OCI-LY7 (cell line): ENCODE results near the gene EGFL8.

Source experiments
- EZH2phosphoT487 ChIP-seq: fragments of 200-600 bp; sonication (generic); IDR thresholded peaks from 2 replicates; pipeline ENCODE4 v1.6.1; 2018; ENCODE audit warnings: low read depth, borderline replicate concordance, mild to moderate bottlenecking, mixed run types, antibody characterized with exemption, low read length, moderate library complexity, mixed read lengths
- TF ChIP-seq, protein P1 (sequence below): fragments of 200-600 bp; sonication (generic); conservative IDR thresholded peaks from 2 replicates; pipeline ENCODE4 v1.5.1; 2014; ENCODE audit warnings: mild to moderate bottlenecking, antibody characterized with exemption, low read length, moderate library complexity, mixed read lengths

DNA sequence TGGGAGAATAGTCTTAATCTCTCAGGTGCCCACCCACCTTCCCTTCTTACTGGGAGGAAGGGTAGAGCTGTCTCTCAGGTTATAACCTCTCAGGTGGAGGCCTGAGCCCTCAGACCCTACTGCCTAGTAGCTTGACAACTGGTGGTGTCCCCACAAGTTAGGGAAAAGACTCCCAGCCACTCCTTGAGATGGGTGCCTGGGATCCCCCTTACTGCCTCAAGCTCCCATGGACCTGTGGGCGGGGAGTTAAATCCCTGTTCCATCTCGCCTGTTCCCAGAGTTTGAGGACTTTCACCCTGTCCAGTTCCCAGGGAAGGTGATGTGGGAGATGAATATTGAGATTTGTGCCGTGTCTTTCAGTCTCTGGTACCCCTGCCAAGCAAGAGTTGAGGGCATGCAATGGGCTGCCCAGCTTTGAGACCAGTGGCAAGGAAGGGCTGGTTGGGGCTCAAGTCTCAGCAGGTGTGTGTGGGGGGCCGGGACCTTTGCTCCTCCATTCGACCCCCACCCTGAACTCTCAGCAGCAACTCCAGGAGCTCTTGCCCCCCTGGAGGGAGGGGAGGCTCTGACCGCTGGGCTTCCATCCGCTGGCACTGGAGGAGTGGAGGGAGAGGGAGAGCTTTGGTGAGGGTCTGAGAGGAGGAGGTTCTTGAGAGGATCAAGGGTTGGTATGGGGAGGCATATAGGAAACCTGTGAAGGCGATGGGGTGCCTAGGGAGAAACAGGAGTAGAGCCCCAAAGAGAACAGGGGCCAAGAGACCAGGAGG is 26.7 kb downstream of the EGFL8 start:
- TF ChIP-seq, protein P1, sequence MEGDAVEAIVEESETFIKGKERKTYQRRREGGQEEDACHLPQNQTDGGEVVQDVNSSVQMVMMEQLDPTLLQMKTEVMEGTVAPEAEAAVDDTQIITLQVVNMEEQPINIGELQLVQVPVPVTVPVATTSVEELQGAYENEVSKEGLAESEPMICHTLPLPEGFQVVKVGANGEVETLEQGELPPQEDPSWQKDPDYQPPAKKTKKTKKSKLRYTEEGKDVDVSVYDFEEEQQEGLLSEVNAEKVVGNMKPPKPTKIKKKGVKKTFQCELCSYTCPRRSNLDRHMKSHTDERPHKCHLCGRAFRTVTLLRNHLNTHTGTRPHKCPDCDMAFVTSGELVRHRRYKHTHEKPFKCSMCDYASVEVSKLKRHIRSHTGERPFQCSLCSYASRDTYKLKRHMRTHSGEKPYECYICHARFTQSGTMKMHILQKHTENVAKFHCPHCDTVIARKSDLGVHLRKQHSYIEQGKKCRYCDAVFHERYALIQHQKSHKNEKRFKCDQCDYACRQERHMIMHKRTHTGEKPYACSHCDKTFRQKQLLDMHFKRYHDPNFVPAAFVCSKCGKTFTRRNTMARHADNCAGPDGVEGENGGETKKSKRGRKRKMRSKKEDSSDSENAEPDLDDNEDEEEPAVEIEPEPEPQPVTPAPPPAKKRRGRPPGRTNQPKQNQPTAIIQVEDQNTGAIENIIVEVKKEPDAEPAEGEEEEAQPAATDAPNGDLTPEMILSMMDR: no peak
- no peak for TF ChIP-seq EZH2phosphoT487
